DND-41 (cell line): ENCODE results near the gene RUNX2.

ENCODE experiments used
- CTCF ChIP-seq: IDR thresholded peaks from 2 replicates; pipeline ENCODE4 v1.5.1; 2012; ENCODE audit warnings: borderline replicate concordance, low read length, moderate library complexity, mild to moderate bottlenecking; ENCODE audit not compliant: poor library complexity, severe bottlenecking; ENCODE audit errors: extremely low read depth
- EZH2 ChIP-seq: IDR thresholded peaks from 3 replicates; pipeline ENCODE4 v1.6.1; 2012; ENCODE audit warnings: borderline replicate concordance, low read depth, mild to moderate bottlenecking, moderate library complexity, low read length, inconsistent platforms; ENCODE audit not compliant: severe bottlenecking

DNA sequence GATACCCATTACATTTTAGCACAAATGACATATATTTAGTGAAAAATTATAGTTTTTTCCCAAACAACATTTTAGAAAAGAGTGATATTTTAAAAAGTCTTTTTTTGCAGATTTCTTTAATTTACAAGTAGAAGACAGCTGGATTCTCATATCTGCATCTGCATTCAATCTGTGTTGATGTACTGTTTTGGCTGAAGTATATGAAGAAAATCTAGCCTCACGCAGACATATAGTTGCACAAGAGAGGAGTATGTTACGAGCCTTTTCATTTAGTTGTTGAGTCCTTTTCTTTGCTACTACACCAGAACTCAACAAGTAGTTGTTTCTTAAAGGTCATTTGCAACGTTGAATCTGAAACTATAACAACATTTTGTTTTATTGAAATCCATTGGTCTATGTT is 363.9 kb downstream of the RUNX2 start:
- no peak for TF ChIP-seq CTCF
- no peak for TF ChIP-seq EZH2
